CD14-positive monocyte (primary cell): ENCODE results near the gene RFX3. TPM values are rescaled to one million over a fixed set of nuclear protein-coding genes. Genes with fewer than 3 reads are reported as not detected.

Experiments used
- DNase-seq, 3 donors: peaks; one replicate each; pipeline ENCODE4 v3.0.0-alpha.2; 2011 to 2022
- H2AFZ ChIP-seq: 2 replicates; pipeline ENCODE4 v1.6.0; 2012; ENCODE audit warnings: mild to moderate bottlenecking, low read depth, low read length, inconsistent platforms; ENCODE audit not compliant: insufficient read depth, poor library complexity, severe bottlenecking
- H3K27ac ChIP-seq, 2 donors: 1 replicate in 1 of 2; 2 replicates in 1 of 2; pipeline ENCODE4 v1.5.1; 2012 to 2013; ENCODE audit warnings: low read length in 2 of 2, control low read depth in 1 of 2, inconsistent platforms in 1 of 2, low read depth in 1 of 2, mild to moderate bottlenecking in 1 of 2
- H3K27me3 ChIP-seq, 2 donors: one replicate each; pipeline versions ENCODE4 v1.6.0 to v1.6.1; 2011 to 2013; ENCODE audit warnings: low read length in 2 of 2; ENCODE audit not compliant: control insufficient read depth in 2 of 2, insufficient read depth in 2 of 2
- H3K36me3 ChIP-seq, 2 donors: replicated peaks in 1 of 2; 1 replicate in 1 of 2; 2 replicates in 1 of 2; pipeline versions ENCODE4 v1.5.1 to v1.6.1; 2012 to 2013; ENCODE audit warnings: low read length in 2 of 2, control low read depth in 1 of 2, inconsistent platforms in 1 of 2, mild to moderate bottlenecking in 1 of 2; ENCODE audit not compliant: insufficient read depth in 2 of 2, control insufficient read depth in 1 of 2
- H3K4me1 ChIP-seq, 2 donors: 1 replicate in 1 of 2; 2 replicates in 1 of 2; pipeline versions ENCODE4 v1.5.1 to v1.6.1; 2012 to 2013; ENCODE audit warnings: low read length in 2 of 2, control low read depth in 1 of 2, inconsistent platforms in 1 of 2, mild to moderate bottlenecking in 1 of 2, moderate library complexity in 1 of 2; ENCODE audit not compliant: insufficient read depth in 2 of 2, control insufficient read depth in 1 of 2
- H3K4me2 ChIP-seq: replicated peaks from 2 replicates; pipeline ENCODE3; 2012; ENCODE audit warnings: low read length, moderate library complexity, mild to moderate bottlenecking; ENCODE audit not compliant: poor library complexity, severe bottlenecking; ENCODE audit errors: extremely low read depth
- H3K4me3 ChIP-seq, 3 experiments: fragments of 200-600 bp in 1 of 3; sonication (generic) in 1 of 3; replicated peaks in 1 of 3; 1 replicate in 2 of 3; 2 replicates in 1 of 3; pipeline ENCODE4 v1.5.1; 2011 to 2013; ENCODE audit warnings: low read length in 3 of 3, mild to moderate bottlenecking in 3 of 3, control low read depth in 2 of 3, low read depth in 2 of 3, inconsistent platforms in 1 of 3, moderate library complexity in 1 of 3
- H3K79me2 ChIP-seq: 2 replicates; pipeline ENCODE4 v1.6.0; 2012; ENCODE audit warnings: mild to moderate bottlenecking, control low read depth, inconsistent platforms, low read length, moderate library complexity; ENCODE audit not compliant: insufficient read depth
- H3K9ac ChIP-seq: 2 replicates; pipeline ENCODE4 v1.6.0; 2017; ENCODE audit warnings: low read length, mild to moderate bottlenecking; ENCODE audit not compliant: insufficient read depth, poor library complexity, severe bottlenecking
- H3K9me3 ChIP-seq, 2 donors: replicated peaks in 1 of 2; 1 replicate in 1 of 2; 2 replicates in 1 of 2; pipeline versions ENCODE4 v1.5.1 to v1.6.1; 2012 to 2013; ENCODE audit warnings: low read length in 2 of 2, control low read depth in 1 of 2; ENCODE audit not compliant: control insufficient read depth in 1 of 2, insufficient read depth in 1 of 2
- H4K20me1 ChIP-seq: 2 replicates; pipeline ENCODE4 v1.6.0; 2012; ENCODE audit warnings: mild to moderate bottlenecking, low read length, control low read depth, moderate library complexity; ENCODE audit not compliant: insufficient read depth
- H3K27ac Mint-ChIP-seq, 7 donors: one replicate each; pipeline ENCODE4 v1.8.0; 2020; ENCODE audit warnings: mild to moderate bottlenecking in 7 of 7, mixed read lengths in 7 of 7, moderate library complexity in 6 of 7, inconsistent platforms in 2 of 7
- H3K27me3 Mint-ChIP-seq, 3 donors: one replicate each; pipeline ENCODE4 v1.8.0; 2021 to 2022; ENCODE audit warnings: low read depth in 3 of 3, mild to moderate bottlenecking in 3 of 3, mixed read lengths in 3 of 3, moderate library complexity in 3 of 3, inconsistent platforms in 1 of 3
- H3K36me3 Mint-ChIP-seq, 2 donors: one replicate each; pipeline ENCODE4 v1.8.0; 2020; ENCODE audit warnings: mixed read lengths in 2 of 2, inconsistent platforms in 1 of 2, mild to moderate bottlenecking in 1 of 2
- H3K4me1 Mint-ChIP-seq: one replicate; pipeline ENCODE4 v1.8.0; 2020; ENCODE audit warnings: mild to moderate bottlenecking, mixed read lengths
- H3K4me3 Mint-ChIP-seq, 2 donors: one replicate each; pipeline ENCODE4 v1.8.0; 2020; ENCODE audit warnings: mild to moderate bottlenecking in 2 of 2, mixed read lengths in 2 of 2, moderate library complexity in 1 of 2
- H3K9me3 Mint-ChIP-seq, 7 donors: one replicate each; pipeline ENCODE4 v1.8.0; 2020 to 2022; ENCODE audit warnings: mixed read lengths in 7 of 7, mild to moderate bottlenecking in 6 of 7, moderate library complexity in 6 of 7, inconsistent platforms in 2 of 7
- WGBS: methylation state at CpG from one replicate; pipeline ENCODE4 v1.1.5; 2013; ENCODE audit warnings: missing lambda C conversion rate; ENCODE audit not compliant: insufficient coverage; 5-methylcytosine and 5-hydroxymethylcytosine counted together
- intact Hi-C, 2 donors: fragments of 100-400 bp; cut with micrococcal nuclease; formaldehyde crosslinking; loops; one replicate each; pipeline versions ENCODE4 v1.15.0 to v1.15.1; 2023
- polyA plus RNA-seq, 3 donors: library from polyadenylated mRNA; depleted of rRNA in 1 of 3; unstranded in 2 of 3; stranded (reverse) in 1 of 3; fragments of 300-500 nt in 2 of 3; fragments of >200 nt in 1 of 3; fragmentation: Illumina TruSeq in 2 of 3; gene quantifications; 1 replicate in 2 of 3; 2 replicates in 1 of 3; pipeline ENCODE4 v1.2.3, GENCODE V29; 2012 to 2021
- TF ChIP-seq, protein P1 (sequence below): fragments of 200-600 bp; IDR thresholded peaks from one replicate; pipeline ENCODE4 v1.8.0; 2022; ENCODE audit warnings: antibody characterized with exemption, mild to moderate bottlenecking

Gene RFX3
- polyA plus RNA-seq, 3 donors, result 1.7 to 5.2 (median 3.2) TPM

DNA sequence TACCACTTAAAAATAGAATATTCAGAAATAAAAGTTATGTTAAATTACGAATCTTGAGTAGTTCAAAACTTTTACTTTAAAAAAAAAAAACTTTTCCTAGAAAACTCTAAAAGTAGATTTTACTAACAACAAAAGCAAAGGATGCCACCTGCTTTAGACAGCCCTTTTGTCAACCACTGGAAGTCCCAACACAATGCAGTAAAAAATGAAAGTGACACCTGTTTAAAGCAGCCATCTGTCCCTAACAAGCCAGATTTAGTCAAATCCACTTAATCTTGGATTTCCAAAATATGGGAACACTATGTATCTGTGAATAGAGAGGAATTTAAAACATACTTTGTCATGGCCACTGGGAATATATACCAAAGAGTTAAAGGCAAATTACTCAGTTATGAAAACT, 3.8 kb downstream of the RFX3 start:
- Mint-ChIP-seq H3K27me3 (peaks cover 0 to 4% (median 3%) of the 10 kb centered on the region in 3 donors), H3K36me3 (peaks cover 0 to 4% of the 10 kb centered on the region in 2 donors), H3K4me3 (no peak overlapping the region), H3K4me1 (peaks cover 21% of the 10 kb centered on the region), H3K9me3 (peaks cover 0 to under 1% (median 0%) of the 10 kb centered on the region in 7 donors), H3K27ac (peak overlapping the region in 1 of 7 donors; percentile 7)
- no CpG with 5 or more reads among the region's 1 CpG for WGBS
- Histone ChIP-seq H3K27me3 (no peaks in the 10 kb centered on the region), H3K9ac (no peak overlapping the region), H2AFZ (no peak overlapping the region), H4K20me1 (peaks cover 2% of the 10 kb centered on the region), H3K79me2 (peaks cover 36% of the 10 kb centered on the region), H3K36me3 (no peaks in the 10 kb centered on the region), H3K9me3 (no peaks in the 10 kb centered on the region), H3K4me1 (peaks cover 11 to 20% of the 10 kb centered on the region in 2 donors), H3K4me3 (no peak overlapping the region), H3K27ac (no peak overlapping the region), H3K4me2 (no peak overlapping the region)
- TF ChIP-seq, protein P1, sequence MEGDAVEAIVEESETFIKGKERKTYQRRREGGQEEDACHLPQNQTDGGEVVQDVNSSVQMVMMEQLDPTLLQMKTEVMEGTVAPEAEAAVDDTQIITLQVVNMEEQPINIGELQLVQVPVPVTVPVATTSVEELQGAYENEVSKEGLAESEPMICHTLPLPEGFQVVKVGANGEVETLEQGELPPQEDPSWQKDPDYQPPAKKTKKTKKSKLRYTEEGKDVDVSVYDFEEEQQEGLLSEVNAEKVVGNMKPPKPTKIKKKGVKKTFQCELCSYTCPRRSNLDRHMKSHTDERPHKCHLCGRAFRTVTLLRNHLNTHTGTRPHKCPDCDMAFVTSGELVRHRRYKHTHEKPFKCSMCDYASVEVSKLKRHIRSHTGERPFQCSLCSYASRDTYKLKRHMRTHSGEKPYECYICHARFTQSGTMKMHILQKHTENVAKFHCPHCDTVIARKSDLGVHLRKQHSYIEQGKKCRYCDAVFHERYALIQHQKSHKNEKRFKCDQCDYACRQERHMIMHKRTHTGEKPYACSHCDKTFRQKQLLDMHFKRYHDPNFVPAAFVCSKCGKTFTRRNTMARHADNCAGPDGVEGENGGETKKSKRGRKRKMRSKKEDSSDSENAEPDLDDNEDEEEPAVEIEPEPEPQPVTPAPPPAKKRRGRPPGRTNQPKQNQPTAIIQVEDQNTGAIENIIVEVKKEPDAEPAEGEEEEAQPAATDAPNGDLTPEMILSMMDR, result no peak
- DNase-seq, result no peak
- intact Hi-C loops, result loop anchor here (10.0 kb wide), 2 partner anchors 677 to 1507 kb away; partner anchors contain the start of genes SMARCA2 (in 2 of the 2) and PUM3 (in 1 of the 2)

DNA sequence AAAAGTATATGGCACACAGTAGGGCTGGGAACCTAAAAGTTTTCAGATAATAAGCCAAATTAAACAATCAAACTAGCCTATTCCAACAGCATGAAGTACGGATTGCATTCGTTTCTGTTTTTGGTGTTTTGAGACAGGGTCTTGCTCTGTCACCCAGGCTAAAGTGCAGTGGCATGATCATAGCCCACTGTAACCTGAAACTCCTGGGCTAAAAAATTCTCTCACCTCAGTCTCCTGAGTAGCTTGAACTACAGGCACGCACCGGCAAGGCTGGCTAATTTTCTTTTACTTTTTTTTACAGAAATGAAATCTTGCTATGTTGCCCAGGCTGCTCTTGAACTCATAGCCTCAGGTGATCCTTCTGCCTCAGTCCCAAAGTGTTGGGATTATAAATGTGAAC, 5.2 kb downstream of the RFX3 start:
- Mint-ChIP-seq H3K36me3 (peaks cover 0 to 4% of the 10 kb centered on the region in 2 donors), H3K27me3 (peaks cover 0 to 3% (median 3%) of the 10 kb centered on the region in 3 donors), H3K9me3 (no peaks in the 10 kb centered on the region), H3K27ac (no peak overlapping the region), H3K4me3 (no peak overlapping the region), H3K4me1 (peaks cover 21% of the 10 kb centered on the region)
- H3K9ac ChIP-seq, result no peak overlapping the region
- H3K9me3 ChIP-seq, result no peaks in the 10 kb centered on the region
- DNase-seq, result no peak
- H3K4me1 ChIP-seq, result peaks cover 9 to 16% of the 10 kb centered on the region in 2 donors
- no peak overlapping the region for H2AFZ ChIP-seq
- H3K4me3 ChIP-seq, result no peak overlapping the region
- H3K79me2 ChIP-seq, result peaks cover 31% of the 10 kb centered on the region
- no peaks in the 10 kb centered on the region for H3K27me3 ChIP-seq
- H3K27ac ChIP-seq, result no peak overlapping the region
- peaks cover 2% of the 10 kb centered on the region for H4K20me1 ChIP-seq
- TF ChIP-seq, protein P1, result no peak
- H3K4me2 ChIP-seq, result no peak overlapping the region
- intact Hi-C loops, result loop anchor here (10.0 kb wide), 2 partner anchors 676 to 1506 kb away; partner anchors contain the start of genes SMARCA2 (in 2 of the 2) and PUM3 (in 1 of the 2)
- H3K36me3 ChIP-seq, result no peaks in the 10 kb centered on the region
- no CpG with 5 or more reads among the region's 4 CpGs for WGBS
